Spleen (tissue), 11 donors: ENCODE measurements around the gene PIGR. TPM values are rescaled to one million over a fixed set of nuclear protein-coding genes. Genes with fewer than 3 reads are reported as not detected.

Experiments
- DNase-seq: peaks from one replicate; pipeline ENCODE4 v3.0.0-alpha.2; 2020
- H3K27ac ChIP-seq, 8 donors: fragments of 200-600 bp; sonication (generic) in 7 of 8; 1 replicate in 4 of 8; 2 replicates in 4 of 8; pipeline versions ENCODE4 v1.5.0 to v1.8.0; 2016 to 2021; ENCODE audit warnings: inconsistent platforms in 4 of 8, mild to moderate bottlenecking in 4 of 8, moderate library complexity in 1 of 8
- H3K27me3 ChIP-seq, 7 donors: fragments of 200-600 bp; sonication (generic) in 6 of 7; replicated peaks in 1 of 7; 1 replicate in 4 of 7; 2 replicates in 3 of 7; pipeline versions ENCODE4 v1.5.0 to v1.8.0; 2016 to 2021; ENCODE audit warnings: inconsistent platforms in 3 of 7, mild to moderate bottlenecking in 1 of 7
- H3K36me3 ChIP-seq, 6 donors: fragments of 200-600 bp; sonication (generic) in 5 of 6; 1 replicate in 4 of 6; 2 replicates in 2 of 6; pipeline versions ENCODE4 v1.5.0 to v1.8.0; 2016 to 2021; ENCODE audit warnings: inconsistent platforms in 2 of 6
- H3K4me1 ChIP-seq, 6 donors: fragments of 200-600 bp; sonication (generic) in 5 of 6; 1 replicate in 3 of 6; 2 replicates in 3 of 6; pipeline versions ENCODE4 v1.5.0 to v1.8.0; 2016 to 2021; ENCODE audit warnings: inconsistent platforms in 3 of 6
- H3K4me3 ChIP-seq, 8 donors: fragments of 200-600 bp; sonication (generic) in 7 of 8; 1 replicate in 4 of 8; 2 replicates in 4 of 8; pipeline versions ENCODE4 v1.5.0 to v1.8.0; 2016 to 2021; ENCODE audit warnings: inconsistent platforms in 4 of 8, mild to moderate bottlenecking in 4 of 8, moderate library complexity in 2 of 8
- H3K9me3 ChIP-seq, 8 donors: fragments of 200-600 bp; sonication (generic) in 7 of 8; 1 replicate in 4 of 8; 2 replicates in 4 of 8; pipeline versions ENCODE4 v1.5.0 to v1.8.0; 2016 to 2021; ENCODE audit warnings: inconsistent platforms in 4 of 8
- POLR2A ChIP-seq, 3 donors: fragments of 450-650 bp; IDR thresholded peaks; one replicate each; pipeline ENCODE4 v1.5.1; 2017; ENCODE audit warnings: antibody characterized with exemption in 3 of 3, mild to moderate bottlenecking in 1 of 3
- POLR2AphosphoS5 ChIP-seq, 3 donors: sonication (generic); formaldehyde crosslinking; IDR thresholded peaks; one replicate each; pipeline ENCODE4 v1.5.1; 2017; ENCODE audit warnings: antibody characterized with exemption in 3 of 3
- WGBS, 5 donors: extraction: QIAGEN DNeasy Blood & Tissue Kit in 3 of 5; methylation state at CpG; one replicate each; pipeline versions ENCODE4 v1.1.5 to v1.1.7; 2013 to 2018; 5-methylcytosine and 5-hydroxymethylcytosine counted together
- intact Hi-C: fragments of 100-400 bp; cut with DNase I; formaldehyde crosslinking; loops from one replicate; pipeline ENCODE4 v1.15.0; 2023; ENCODE audit warnings: low total_unique reads
- polyA plus RNA-seq, 3 donors: library from polyadenylated mRNA; stranded (reverse); fragments of 200-250 nt; gene quantifications; one replicate each; pipeline ENCODE4 v1.2.1, GENCODE V29; 2013
- total RNA-seq, 7 donors: library from RNA; depleted of rRNA in 3 of 7; stranded (reverse); fragments of >200 nt in 3 of 7; fragmentation: NEBNext Ultra II Directional in 4 of 7; extraction: Animal tissue kit (Norgen Biotek cat#: 25700) in 4 of 7; gene quantifications; one replicate each; pipeline versions ENCODE4 v1.1.0 to v1.2.1, GENCODE V29; 2016 to 2021
- TF ChIP-seq, protein P1 (sequence below), 11 experiments: fragments of 200-600 bp in 7 of 11; fragments of 450-650 bp in 4 of 11; sonication (generic) in 4 of 11; IDR thresholded peaks in 8 of 11; conservative IDR thresholded peaks in 3 of 11; 1 replicate in 7 of 11; 2 replicates in 4 of 11; pipeline versions ENCODE4 v1.4.0 to v1.8.0; 2016 to 2021; ENCODE audit warnings: antibody characterized with exemption in 11 of 11, inconsistent platforms in 4 of 11, mild to moderate bottlenecking in 1 of 11
- donor health status: healthy with polysubstance abuse.
- donor health status: DM: no; HTN: no; CAD: no; lungs with moderate emphysema.
- donor health status: DM: no; HTN: no; CAD: no.
- donor health status: Bipolar disorder and iron deficiency.
- donor health status: healthy.
- donor health status: DM: no; HTN: no; CAD: no.
- donor health status: DM: yes; HTN: yes; CAD: no.

The PIGR gene
- total and polyA plus RNA-seq, 10 donors, result 0.13 to 1.7 (median 0.89) TPM

DNA sequence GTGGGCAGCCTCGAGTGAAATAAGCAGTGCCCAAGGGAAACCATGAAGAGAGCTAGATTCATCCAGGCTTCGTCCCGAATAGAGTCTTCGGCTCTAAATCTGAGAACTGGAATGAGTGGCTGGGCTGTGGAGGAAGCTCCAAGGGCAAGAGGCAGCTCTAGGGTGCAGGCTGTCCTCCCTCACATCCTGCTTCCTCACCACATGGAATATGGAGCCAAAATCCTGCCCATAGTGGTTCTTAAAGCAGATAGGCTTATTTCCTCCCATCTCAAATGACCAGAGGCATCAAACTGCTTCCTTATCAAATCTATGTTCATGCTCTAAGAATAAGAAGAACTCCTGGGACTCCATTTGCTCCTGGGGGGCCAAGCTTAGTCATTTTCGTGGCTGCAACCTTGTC lies 46.5 kb downstream of the PIGR start:
- WGBS, 5 donors, result 53 to 78% (median 68%) methylated on average over 5 of the region's 5 CpGs
- Histone ChIP-seq H3K36me3 (peaks cover 0 to 31% (median 19%) of the 10 kb centered on the region in 6 donors), H3K27ac (peak overlapping the region in 6 of 8 donors; percentile 23 to 66 (median 41)), H3K4me1 (peaks cover 0 to 29% (median 9%) of the 10 kb centered on the region in 6 donors), H3K4me3 (no peak overlapping the region), H3K27me3 (no peaks in the 10 kb centered on the region), H3K9me3 (no peaks in the 10 kb centered on the region)
- no peak for DNase-seq
- TF ChIP-seq POLR2A (IDR thresholded peaks at IDR 0.05) (peak in 1 of 3 donors; percentile 16), POLR2AphosphoS5 (IDR thresholded peaks at IDR 0.05) (no peak)
- TF ChIP-seq, protein P1, sequence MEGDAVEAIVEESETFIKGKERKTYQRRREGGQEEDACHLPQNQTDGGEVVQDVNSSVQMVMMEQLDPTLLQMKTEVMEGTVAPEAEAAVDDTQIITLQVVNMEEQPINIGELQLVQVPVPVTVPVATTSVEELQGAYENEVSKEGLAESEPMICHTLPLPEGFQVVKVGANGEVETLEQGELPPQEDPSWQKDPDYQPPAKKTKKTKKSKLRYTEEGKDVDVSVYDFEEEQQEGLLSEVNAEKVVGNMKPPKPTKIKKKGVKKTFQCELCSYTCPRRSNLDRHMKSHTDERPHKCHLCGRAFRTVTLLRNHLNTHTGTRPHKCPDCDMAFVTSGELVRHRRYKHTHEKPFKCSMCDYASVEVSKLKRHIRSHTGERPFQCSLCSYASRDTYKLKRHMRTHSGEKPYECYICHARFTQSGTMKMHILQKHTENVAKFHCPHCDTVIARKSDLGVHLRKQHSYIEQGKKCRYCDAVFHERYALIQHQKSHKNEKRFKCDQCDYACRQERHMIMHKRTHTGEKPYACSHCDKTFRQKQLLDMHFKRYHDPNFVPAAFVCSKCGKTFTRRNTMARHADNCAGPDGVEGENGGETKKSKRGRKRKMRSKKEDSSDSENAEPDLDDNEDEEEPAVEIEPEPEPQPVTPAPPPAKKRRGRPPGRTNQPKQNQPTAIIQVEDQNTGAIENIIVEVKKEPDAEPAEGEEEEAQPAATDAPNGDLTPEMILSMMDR (IDR thresholded peaks at IDR 0.05 in 8 of 11, conservative IDR thresholded peaks at IDR 0.05 in 3 of 11), result no peak
- intact Hi-C loops, result no loop called here

DNA sequence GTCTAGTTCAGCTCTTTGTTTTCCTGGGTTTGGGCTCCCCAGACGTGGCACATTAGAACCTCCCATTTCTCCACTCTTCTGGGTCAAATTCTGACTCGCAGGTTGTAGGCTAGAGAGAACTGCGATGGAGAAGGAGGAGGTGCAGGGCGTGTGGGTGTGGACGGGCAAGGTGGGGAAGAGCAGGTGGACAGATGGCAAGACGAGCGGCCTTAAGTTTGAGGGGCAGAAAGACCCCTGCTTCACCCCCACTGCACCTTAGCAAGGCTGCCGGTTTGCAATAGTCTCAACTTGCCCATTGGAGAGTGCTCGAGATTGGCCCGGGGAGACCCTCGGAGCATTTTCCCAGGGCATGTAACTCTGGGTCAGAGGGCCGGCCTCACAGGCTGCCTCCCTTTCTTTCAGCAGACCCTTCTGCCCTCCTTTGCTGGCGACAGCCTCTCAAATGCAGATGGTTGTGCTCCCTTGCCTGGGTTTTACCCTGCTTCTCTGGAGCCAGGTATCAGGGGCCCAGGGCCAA lies 47.3 kb downstream of the PIGR start:
- Histone ChIP-seq H3K27ac (peak overlapping the region in 5 of 8 donors; percentile 14 to 66 (median 46)), H3K4me3 (no peak overlapping the region), H3K36me3 (peaks cover 0 to 24% (median 12%) of the 10 kb centered on the region in 6 donors), H3K9me3 (no peaks in the 10 kb centered on the region), H3K27me3 (no peaks in the 10 kb centered on the region), H3K4me1 (peaks cover 0 to 25% (median 9%) of the 10 kb centered on the region in 6 donors)
- DNase-seq, result peak; percentile 54
- 87 to 93% (median 90%) methylated on average over 13 of the region's 13 CpGs for WGBS, 5 donors
- intact Hi-C loops, result no loop called here
- peak; percentile 51 to 59 (median 55) for TF ChIP-seq POLR2AphosphoS5 (IDR thresholded peaks at IDR 0.05)
- TF ChIP-seq, protein P1 (IDR thresholded peaks at IDR 0.05 in 8 of 11, conservative IDR thresholded peaks at IDR 0.05 in 3 of 11), result no peak

DNA sequence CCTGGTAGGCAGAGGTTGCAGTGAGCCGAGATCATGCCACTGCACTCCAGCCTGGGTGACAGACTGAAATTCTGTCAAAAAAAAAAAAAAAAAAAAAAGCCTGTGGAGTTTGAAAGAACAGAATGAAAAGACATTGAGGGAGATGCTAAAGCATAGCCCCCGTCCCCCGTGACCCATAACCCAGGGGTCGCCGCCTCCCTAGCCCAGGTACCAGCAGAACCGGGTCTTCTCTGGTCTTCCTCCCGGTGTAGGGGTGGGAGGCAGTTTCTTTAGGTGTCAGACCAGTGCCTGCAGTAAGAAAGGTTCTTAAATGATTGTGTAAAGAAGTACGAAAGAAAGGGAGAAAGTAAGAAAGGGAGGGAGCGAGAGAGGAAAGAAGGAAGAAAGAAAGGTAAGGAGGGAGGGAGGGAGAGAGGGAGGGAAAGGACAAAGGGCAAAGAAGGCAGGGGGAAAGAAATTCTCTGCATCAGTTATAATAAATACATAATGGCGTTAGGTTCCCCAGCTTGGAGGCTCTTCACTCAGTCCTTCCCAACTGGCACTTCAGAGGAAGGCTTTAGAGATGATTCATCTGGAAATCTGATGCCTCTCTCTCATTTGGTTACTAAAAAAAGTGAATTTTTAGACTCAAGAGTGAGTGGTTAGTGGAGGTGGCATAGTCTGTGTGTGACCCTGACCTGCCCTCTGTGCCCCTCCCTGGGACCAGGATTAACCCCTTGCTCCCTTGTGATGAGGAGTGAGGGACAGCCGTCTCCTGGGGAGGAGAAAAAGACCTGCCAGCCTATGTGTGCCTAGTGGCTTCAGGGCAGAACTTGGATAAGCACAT lies 48.0 kb downstream of the PIGR start:
- TF ChIP-seq, protein P1 (IDR thresholded peaks at IDR 0.05 in 8 of 11, conservative IDR thresholded peaks at IDR 0.05 in 3 of 11), result no peak
- peak in 1 of 3 donors; percentile 27 for TF ChIP-seq POLR2AphosphoS5 (IDR thresholded peaks at IDR 0.05)
- peaks cover 0 to 17% (median 5%) of the 10 kb centered on the region in 6 donors for H3K36me3 ChIP-seq
- H3K4me3 ChIP-seq, result no peak overlapping the region
- H3K27me3 ChIP-seq, result no peaks in the 10 kb centered on the region
- intact Hi-C loops, result no loop called here
- no peaks in the 10 kb centered on the region for H3K9me3 ChIP-seq
- peak overlapping the region in 5 of 8 donors; percentile 14 to 66 (median 46) for H3K27ac ChIP-seq
- WGBS, 5 donors, result 81 to 91% (median 83%) methylated on average over 11 of the region's 11 CpGs
- peaks cover 0 to 27% (median 9%) of the 10 kb centered on the region in 6 donors for H3K4me1 ChIP-seq
- peak; percentile 56 for DNase-seq

DNA sequence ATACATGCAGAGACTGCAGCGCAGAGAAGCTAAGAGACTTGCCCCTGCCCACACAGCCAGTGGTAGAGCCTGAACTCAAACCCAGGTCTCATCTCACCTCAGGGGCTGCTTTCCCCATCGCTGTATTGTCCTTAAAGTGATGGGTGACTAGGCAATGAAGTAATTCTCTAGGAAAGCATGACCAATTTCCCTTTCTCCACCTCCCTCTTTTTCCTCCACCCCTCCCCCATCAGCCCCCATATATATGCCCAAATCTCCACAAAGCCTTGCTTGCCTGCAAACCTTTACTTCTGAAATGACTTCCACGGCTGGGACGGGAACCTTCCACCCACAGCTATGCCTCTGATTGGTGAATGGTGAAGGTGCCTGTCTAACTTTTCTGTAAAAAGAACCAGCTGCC lies 49.1 kb downstream of the PIGR start, which contains the start of gene IL24:
TSS of gene IL24 (plus strand) at position 269 of the 400 bp plus-strand sequence. CDS start 390 bp downstream, outside the sequence.
- H3K27ac ChIP-seq, result peak within 1 kb of the TSS in 6 of 8 donors; percentile 33 to 75 (median 57)
- H3K27me3 ChIP-seq, result no peaks in the 10 kb centered on the region
- peaks cover 0 to 30% (median 9%) of the 10 kb centered on the region in 6 donors for H3K4me1 ChIP-seq
- no peak within 1 kb of the TSS for H3K4me3 ChIP-seq
- H3K9me3 ChIP-seq, result no peaks in the 10 kb centered on the region
- H3K36me3 ChIP-seq, result peaks cover 0 to 8% (median 0%) of the 10 kb centered on the region in 6 donors
- intact Hi-C loops, result no loop called here
- WGBS, 5 donors, result 59 to 85% (median 75%) methylated on average over 4 of the region's 4 CpGs
- DNase-seq, result no peak
- no peak for TF ChIP-seq POLR2AphosphoS5 (IDR thresholded peaks at IDR 0.05)
- TF ChIP-seq, protein P1 (IDR thresholded peaks at IDR 0.05 in 8 of 11, conservative IDR thresholded peaks at IDR 0.05 in 3 of 11), result no peak
- no peak for TF ChIP-seq POLR2A (IDR thresholded peaks at IDR 0.05)
